ENCODE data around the gene LSAMP. TPM values are rescaled to one million over a fixed set of nuclear protein-coding genes. Genes with fewer than 3 reads are reported as not detected.

LSAMP gene
- total and polyA plus RNA-seq, 2 donors (not counting 3 experiments of a cell fraction or from before 2014, with no cell fraction given) = not detected

DNA sequence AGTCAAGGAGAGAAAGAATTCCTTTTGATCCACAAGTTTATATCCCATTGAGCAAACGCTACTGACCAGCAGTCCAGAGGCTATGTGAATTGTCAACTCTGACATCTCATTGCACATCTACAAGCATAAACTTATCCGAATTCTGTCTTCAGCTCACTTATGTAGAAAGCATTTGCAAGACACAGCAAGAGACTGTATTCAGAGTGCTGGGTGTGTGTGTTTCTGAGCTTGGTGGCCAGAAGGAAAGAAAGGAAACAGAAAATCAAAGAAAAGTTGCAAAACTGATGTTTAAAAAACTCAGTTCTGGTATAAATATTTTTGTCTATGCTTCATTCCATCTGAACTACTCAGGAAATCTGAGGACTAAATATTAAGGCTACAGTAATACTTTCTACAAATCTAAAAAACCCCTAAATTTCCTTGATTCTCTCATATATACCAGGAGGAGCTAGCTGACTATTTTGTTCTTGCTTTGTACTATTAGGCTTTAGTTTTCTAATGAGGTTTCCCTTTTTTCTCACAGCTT lies 45.5 kb downstream of the LSAMP start:
- Histone ChIP-seq H3K4me1 (ENCODE audit: control insufficient read depth, extremely low read depth, insufficient read depth, low read length) (no peaks in the 10 kb centered on the region), H3K4me3 (replicated peaks in 1 of 3; ENCODE audit: insufficient read depth in 1 of 3, low read depth in 1 of 3, low read length in 3 of 3) (no peak overlapping the region), H2AFZ (ENCODE audit: low read depth, low read length) (no peak overlapping the region), H3K9me1 (replicated peaks; ENCODE audit: control insufficient read depth, extremely low read depth, insufficient read depth, low read length) (no peaks in the 10 kb centered on the region), H3K27ac (ENCODE audit: insufficient read depth, low read depth, low read length) (no peak overlapping the region), H3K79me2 (ENCODE audit: control insufficient read depth, insufficient read depth, low read length) (no peaks in the 10 kb centered on the region), H3K9me3 (replicated peaks; ENCODE audit: control insufficient read depth, insufficient read depth, low read length) (peaks cover 1% of the 10 kb centered on the region), H3K9ac (replicated peaks; ENCODE audit: extremely low read depth, insufficient read depth, low read length) (no peak overlapping the region), H3K4me2 (ENCODE audit: insufficient read depth, low read length) (no peak overlapping the region), H3K36me3 (ENCODE audit: control insufficient read depth in 2 of 2, extremely low read depth in 1 of 2, insufficient read depth in 2 of 2, low read length in 2 of 2) (no peaks in the 10 kb centered on the region), H4K20me1 (replicated peaks; ENCODE audit: control insufficient read depth, extremely low read depth, insufficient read depth, low read length) (no peaks in the 10 kb centered on the region), H3K27me3 (ENCODE audit: control insufficient read depth in 2 of 2, insufficient read depth in 2 of 2, low read length in 2 of 2) (no peaks in the 10 kb centered on the region)
- ChIA-PET POLR2A (no interaction called here), CTCF (no interaction called here)
- BruUV-seq (replicated peaks) = no TSS peak
- FAIRE-seq = no peak
- DNase-seq (ENCODE audit: low read depth, low spot score) = no peak
- TF ChIP-seq CTCF (IDR thresholded peaks at IDR 0.05; ENCODE audit: extremely low read depth in 1 of 2, insufficient read depth in 1 of 2, low read depth in 1 of 2, low read length in 2 of 2) (no peak), EZH2 (IDR thresholded peaks at IDR 0.05; ENCODE audit: borderline replicate concordance, low read depth, low read length, severe bottlenecking) (no peak), FOS (IDR thresholded peaks at IDR 0.05; ENCODE audit: borderline replicate concordance, insufficient read depth, low read length) (no peak), GATA2 (IDR thresholded peaks at IDR 0.05; ENCODE audit: insufficient read depth, insufficient read length, low read depth, low read length) (no peak), MYC (IDR thresholded peaks at IDR 0.05; ENCODE audit: low read depth, low read length) (no peak), POLR2A (IDR thresholded peaks at IDR 0.05; ENCODE audit: low read depth, low read length) (no peak), POLR2AphosphoS5 (IDR thresholded peaks at IDR 0.05; ENCODE audit: insufficient read depth, low read depth, low read length) (no peak), JUN (IDR thresholded peaks at IDR 0.05; ENCODE audit: borderline replicate concordance, insufficient read depth, insufficient read length, low read depth) (no peak), MAX (IDR thresholded peaks at IDR 0.05; ENCODE audit: insufficient read depth, insufficient read length) (no peak)
- dilution Hi-C loops (cut with MboI; ENCODE audit: extremely low pct_ligation_motif_present, low sequenced_read_pairs) (no loop called here), intact Hi-C loops (cut with micrococcal nuclease) (no loop called here)
